Spleen (tissue), 11 donors: Measurements from ENCODE around the gene CHRNA4. TPM values are rescaled to one million over a fixed set of nuclear protein-coding genes. Genes with fewer than 3 reads are reported as not detected.
A peak's percentile ranks its signal among the peaks of the same experiment; 100 is the strongest.

ENCODE experiments used
- DNase-seq: peaks from one replicate; pipeline ENCODE4 v3.0.0-alpha.2; 2020
- H3K27ac ChIP-seq, 8 donors: fragments of 200-600 bp; sonication (generic) in 7 of 8; 1 replicate in 4 of 8; 2 replicates in 4 of 8; pipeline versions ENCODE4 v1.5.0 to v1.8.0; 2016 to 2021; ENCODE audit warnings: inconsistent platforms in 4 of 8, mild to moderate bottlenecking in 4 of 8, moderate library complexity in 1 of 8
- H3K27me3 ChIP-seq, 7 donors: fragments of 200-600 bp; sonication (generic) in 6 of 7; replicated peaks in 1 of 7; 1 replicate in 4 of 7; 2 replicates in 3 of 7; pipeline versions ENCODE4 v1.5.0 to v1.8.0; 2016 to 2021; ENCODE audit warnings: inconsistent platforms in 3 of 7, mild to moderate bottlenecking in 1 of 7
- H3K36me3 ChIP-seq, 6 donors: fragments of 200-600 bp; sonication (generic) in 5 of 6; 1 replicate in 4 of 6; 2 replicates in 2 of 6; pipeline versions ENCODE4 v1.5.0 to v1.8.0; 2016 to 2021; ENCODE audit warnings: inconsistent platforms in 2 of 6
- H3K4me1 ChIP-seq, 6 donors: fragments of 200-600 bp; sonication (generic) in 5 of 6; 1 replicate in 3 of 6; 2 replicates in 3 of 6; pipeline versions ENCODE4 v1.5.0 to v1.8.0; 2016 to 2021; ENCODE audit warnings: inconsistent platforms in 3 of 6
- H3K4me3 ChIP-seq, 8 donors: fragments of 200-600 bp; sonication (generic) in 7 of 8; 1 replicate in 4 of 8; 2 replicates in 4 of 8; pipeline versions ENCODE4 v1.5.0 to v1.8.0; 2016 to 2021; ENCODE audit warnings: inconsistent platforms in 4 of 8, mild to moderate bottlenecking in 4 of 8, moderate library complexity in 2 of 8
- H3K9me3 ChIP-seq, 8 donors: fragments of 200-600 bp; sonication (generic) in 7 of 8; 1 replicate in 4 of 8; 2 replicates in 4 of 8; pipeline versions ENCODE4 v1.5.0 to v1.8.0; 2016 to 2021; ENCODE audit warnings: inconsistent platforms in 4 of 8
- CTCF ChIP-seq, 11 experiments: fragments of 200-600 bp in 7 of 11; fragments of 450-650 bp in 4 of 11; sonication (generic) in 4 of 11; IDR thresholded peaks in 8 of 11; conservative IDR thresholded peaks in 3 of 11; 1 replicate in 7 of 11; 2 replicates in 4 of 11; pipeline versions ENCODE4 v1.4.0 to v1.8.0; 2016 to 2021; ENCODE audit warnings: antibody characterized with exemption in 11 of 11, inconsistent platforms in 4 of 11, mild to moderate bottlenecking in 1 of 11
- POLR2A ChIP-seq, 3 donors: fragments of 450-650 bp; IDR thresholded peaks; one replicate each; pipeline ENCODE4 v1.5.1; 2017; ENCODE audit warnings: antibody characterized with exemption in 3 of 3, mild to moderate bottlenecking in 1 of 3
- POLR2AphosphoS5 ChIP-seq, 3 donors: sonication (generic); formaldehyde crosslinking; IDR thresholded peaks; one replicate each; pipeline ENCODE4 v1.5.1; 2017; ENCODE audit warnings: antibody characterized with exemption in 3 of 3
- WGBS, 5 donors: extraction: QIAGEN DNeasy Blood & Tissue Kit in 3 of 5; methylation state at CpG; one replicate each; pipeline versions ENCODE4 v1.1.5 to v1.1.7; 2013 to 2018; 5-methylcytosine and 5-hydroxymethylcytosine counted together
- intact Hi-C: fragments of 100-400 bp; cut with DNase I; formaldehyde crosslinking; loops from one replicate; pipeline ENCODE4 v1.15.0; 2023; ENCODE audit warnings: low total_unique reads
- polyA plus RNA-seq, 3 donors: library from polyadenylated mRNA; stranded (reverse); fragments of 200-250 nt; gene quantifications; one replicate each; pipeline ENCODE4 v1.2.1, GENCODE V29; 2013
- total RNA-seq, 7 donors: library from RNA; depleted of rRNA in 3 of 7; stranded (reverse); fragments of >200 nt in 3 of 7; fragmentation: NEBNext Ultra II Directional in 4 of 7; extraction: Animal tissue kit (Norgen Biotek cat#: 25700) in 4 of 7; gene quantifications; one replicate each; pipeline versions ENCODE4 v1.1.0 to v1.2.1, GENCODE V29; 2016 to 2021
- donor health status: healthy with polysubstance abuse.
- donor health status: DM: no; HTN: no; CAD: no; lungs with moderate emphysema.
- donor health status: DM: no; HTN: no; CAD: no.
- donor health status: Bipolar disorder and iron deficiency.
- donor health status: healthy.
- donor health status: DM: no; HTN: no; CAD: no.
- donor health status: DM: yes; HTN: yes; CAD: no.

The CHRNA4 gene
- total and polyA plus RNA-seq, 10 donors = 0.15 to 13.8 (median 1.3) TPM; not detected in 1

GRCh38 chr20:63310265-63310991, 50.7 kb downstream of the CHRNA4 start:
- H3K4me3 ChIP-seq = no peak overlapping the region
- no peaks in the 10 kb centered on the region for H3K36me3 ChIP-seq
- H3K27me3 ChIP-seq = peaks cover 0 to 89% (median 24%) of the 10 kb centered on the region in 7 donors
- no peak for TF ChIP-seq CTCF (IDR thresholded peaks at IDR 0.05 in 8 of 11, conservative IDR thresholded peaks at IDR 0.05 in 3 of 11)
- TF ChIP-seq POLR2AphosphoS5 (IDR thresholded peaks at IDR 0.05) = no peak
- no peak for TF ChIP-seq POLR2A (IDR thresholded peaks at IDR 0.05)
- no peaks in the 10 kb centered on the region for H3K9me3 ChIP-seq
- WGBS, 5 donors = 71 to 80% (median 74%) methylated on average over 16 to 20 of the region's 20 CpGs
- H3K4me1 ChIP-seq = peaks cover 0 to 31% (median 12%) of the 10 kb centered on the region in 6 donors
- intact Hi-C loops = loop anchor here (5.0 kb wide), 1 partner anchor 72 kb away; no protein-coding TSS in a partner anchor
- no peak for DNase-seq
- no peak overlapping the region for H3K27ac ChIP-seq

- H3K9me3 ChIP-seq = no peaks in the 10 kb centered on the region
- H3K36me3 ChIP-seq = no peaks in the 10 kb centered on the region
- WGBS, 5 donors = 29 to 61% (median 46%) methylated on average over 9 to 35 of the region's 35 CpGs
- peaks cover 0 to 89% (median 24%) of the 10 kb centered on the region in 7 donors for H3K27me3 ChIP-seq
- no peak overlapping the region for H3K27ac ChIP-seq
- no peak for TF ChIP-seq POLR2A (IDR thresholded peaks at IDR 0.05)
- peak; percentile 39 to 86 (median 76) for TF ChIP-seq CTCF (IDR thresholded peaks at IDR 0.05 in 8 of 11, conservative IDR thresholded peaks at IDR 0.05 in 3 of 11)
- H3K4me3 ChIP-seq = no peak overlapping the region
- intact Hi-C loops = loop anchor here (5.0 kb wide), 1 partner anchor 73 kb away; no protein-coding TSS in a partner anchor
- peaks cover 0 to 24% (median 12%) of the 10 kb centered on the region in 6 donors for H3K4me1 ChIP-seq
- no peak for DNase-seq
Observed at GRCh38 chr20:63309261-63310071, 51.7 kb downstream of the CHRNA4 start.

GRCh38 chr20:63308218-63308911, 52.8 kb downstream of the CHRNA4 start:
- H3K27ac ChIP-seq = no peak overlapping the region
- WGBS, 5 donors = 81 to 90% (median 84%) methylated on average over 23 to 30 of the region's 30 CpGs
- intact Hi-C loops = no loop called here

More at GRCh38 chr20:63308218-63308911, 52.8 kb downstream of the CHRNA4 start:
- TF ChIP-seq POLR2AphosphoS5 (IDR thresholded peaks at IDR 0.05) (no peak), POLR2A (IDR thresholded peaks at IDR 0.05) (no peak), CTCF (IDR thresholded peaks at IDR 0.05 in 8 of 11, conservative IDR thresholded peaks at IDR 0.05 in 3 of 11) (no peak)
- H3K36me3 ChIP-seq = no peaks in the 10 kb centered on the region
- H3K9me3 ChIP-seq = no peaks in the 10 kb centered on the region
- DNase-seq = no peak
- H3K4me3 ChIP-seq = no peak overlapping the region
- H3K4me1 ChIP-seq = peaks cover 0 to 24% (median 12%) of the 10 kb centered on the region in 6 donors
- peaks cover 0 to 84% (median 24%) of the 10 kb centered on the region in 7 donors for H3K27me3 ChIP-seq
